ENCODE results near the gene PNMT. TPM values are rescaled to one million over a fixed set of nuclear protein-coding genes. Genes with fewer than 3 reads are reported as not detected.

Gene PNMT
- total RNA-seq, 1 donor: not detected

- TF ChIP-seq, protein P1, sequence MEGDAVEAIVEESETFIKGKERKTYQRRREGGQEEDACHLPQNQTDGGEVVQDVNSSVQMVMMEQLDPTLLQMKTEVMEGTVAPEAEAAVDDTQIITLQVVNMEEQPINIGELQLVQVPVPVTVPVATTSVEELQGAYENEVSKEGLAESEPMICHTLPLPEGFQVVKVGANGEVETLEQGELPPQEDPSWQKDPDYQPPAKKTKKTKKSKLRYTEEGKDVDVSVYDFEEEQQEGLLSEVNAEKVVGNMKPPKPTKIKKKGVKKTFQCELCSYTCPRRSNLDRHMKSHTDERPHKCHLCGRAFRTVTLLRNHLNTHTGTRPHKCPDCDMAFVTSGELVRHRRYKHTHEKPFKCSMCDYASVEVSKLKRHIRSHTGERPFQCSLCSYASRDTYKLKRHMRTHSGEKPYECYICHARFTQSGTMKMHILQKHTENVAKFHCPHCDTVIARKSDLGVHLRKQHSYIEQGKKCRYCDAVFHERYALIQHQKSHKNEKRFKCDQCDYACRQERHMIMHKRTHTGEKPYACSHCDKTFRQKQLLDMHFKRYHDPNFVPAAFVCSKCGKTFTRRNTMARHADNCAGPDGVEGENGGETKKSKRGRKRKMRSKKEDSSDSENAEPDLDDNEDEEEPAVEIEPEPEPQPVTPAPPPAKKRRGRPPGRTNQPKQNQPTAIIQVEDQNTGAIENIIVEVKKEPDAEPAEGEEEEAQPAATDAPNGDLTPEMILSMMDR (IDR thresholded peaks at IDR 0.05; ENCODE audit: insufficient read depth, low read length): no peak
- no peak overlapping the region for H3K4me3 ChIP-seq (ENCODE audit: low read depth, low read length)
- no peak for DNase-seq (ENCODE audit: low read depth)
These were observed 21.0 kb upstream of the PNMT start for GRCh38 chr17:39647256-39647655.

GRCh38 chr17:39648616-39649366 is 19.5 kb upstream of the PNMT start:
- no peak for DNase-seq (ENCODE audit: low read depth)
- TF ChIP-seq, protein P1 (IDR thresholded peaks at IDR 0.05; ENCODE audit: insufficient read depth, low read length): no peak
- no peak overlapping the region for H3K4me3 ChIP-seq (ENCODE audit: low read depth, low read length)

GRCh38 chr17:39650121-39650579 is 18.1 kb upstream of the PNMT start:
- TF ChIP-seq, protein P1 (IDR thresholded peaks at IDR 0.05; ENCODE audit: insufficient read depth, low read length): no peak
- DNase-seq (ENCODE audit: low read depth): no peak
- no peak overlapping the region for H3K4me3 ChIP-seq (ENCODE audit: low read depth, low read length)

GRCh38 chr17:39651923-39652586 is 16.2 kb upstream of the PNMT start:
- no peak overlapping the region for H3K4me3 ChIP-seq (ENCODE audit: low read depth, low read length)
- DNase-seq (ENCODE audit: low read depth): no peak
- TF ChIP-seq, protein P1 (IDR thresholded peaks at IDR 0.05; ENCODE audit: insufficient read depth, low read length): no peak

GRCh38 chr17:39652587-39653315 is 15.5 kb upstream of the PNMT start:
- DNase-seq (ENCODE audit: low read depth): no peak
- TF ChIP-seq, protein P1 (IDR thresholded peaks at IDR 0.05; ENCODE audit: insufficient read depth, low read length): no peak
- H3K4me3 ChIP-seq (ENCODE audit: low read depth, low read length): no peak overlapping the region

DNA sequence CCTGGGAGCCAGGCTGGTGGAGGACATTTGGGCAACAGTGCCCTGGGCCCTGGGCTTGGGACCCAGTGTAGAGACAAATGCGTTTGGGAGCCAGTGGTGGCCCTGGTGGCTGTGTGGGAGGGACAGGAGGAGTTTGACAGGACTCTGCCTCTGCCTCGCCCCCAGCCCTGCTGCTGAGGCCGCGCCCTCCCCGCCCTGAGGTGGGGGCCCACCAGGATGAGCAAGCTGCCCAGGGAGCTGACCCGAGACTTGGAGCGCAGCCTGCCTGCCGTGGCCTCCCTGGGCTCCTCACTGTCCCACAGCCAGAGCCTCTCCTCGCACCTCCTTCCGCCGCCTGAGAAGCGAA is 15.0 kb upstream of the PNMT start:
- TF ChIP-seq, protein P1 (IDR thresholded peaks at IDR 0.05; ENCODE audit: insufficient read depth, low read length): no peak
- DNase-seq (ENCODE audit: low read depth): no peak
- no peak overlapping the region for H3K4me3 ChIP-seq (ENCODE audit: low read depth, low read length)
